ENCODE measurements around the gene PHACTR3.

Gene PHACTR3

DNA sequence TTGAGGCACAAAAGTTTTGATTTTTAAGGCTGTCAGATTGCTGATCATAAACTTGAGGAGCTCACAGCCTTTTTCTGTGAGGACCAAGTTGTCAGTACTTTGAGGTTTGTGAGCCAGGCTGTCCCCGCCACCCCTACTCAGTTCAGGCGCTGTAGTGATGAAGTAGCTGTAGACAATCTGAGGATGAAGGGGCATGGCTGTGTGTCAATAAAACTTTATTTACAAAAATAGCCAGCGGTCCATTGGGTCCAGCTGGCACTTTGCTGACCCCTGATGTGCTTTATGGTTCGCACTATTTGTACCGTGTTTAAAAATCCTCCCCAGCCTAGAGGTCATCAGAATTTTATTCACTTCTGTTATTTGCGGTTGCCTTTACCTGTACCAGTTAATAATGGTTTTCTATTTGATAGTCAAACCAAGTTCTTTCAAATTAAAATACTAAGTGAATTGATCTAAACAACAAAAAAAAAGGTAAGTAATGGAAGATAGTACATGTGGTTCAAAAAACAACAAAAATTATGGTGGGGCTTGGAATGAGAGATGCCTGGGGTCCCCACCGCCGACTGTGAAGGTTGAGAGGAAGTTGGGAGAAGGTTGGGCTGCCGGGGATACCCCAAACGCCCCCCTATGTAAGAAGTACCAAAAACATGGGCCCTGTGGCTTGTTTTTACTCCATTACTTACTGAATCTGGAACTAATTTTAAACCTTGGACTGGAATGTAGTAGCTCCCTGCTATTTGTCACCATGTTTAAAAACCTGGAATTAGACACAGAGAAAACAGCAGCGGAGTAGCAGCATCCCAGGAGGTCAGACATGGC lies 205.5 kb downstream of the PHACTR3 start:
- DNase-seq (ENCODE audit: low read depth): no peak
- in situ Hi-C loops (cut with HindIII; ENCODE audit: low sequenced_read_pairs): no loop called here
- TF ChIP-seq, protein P1, sequence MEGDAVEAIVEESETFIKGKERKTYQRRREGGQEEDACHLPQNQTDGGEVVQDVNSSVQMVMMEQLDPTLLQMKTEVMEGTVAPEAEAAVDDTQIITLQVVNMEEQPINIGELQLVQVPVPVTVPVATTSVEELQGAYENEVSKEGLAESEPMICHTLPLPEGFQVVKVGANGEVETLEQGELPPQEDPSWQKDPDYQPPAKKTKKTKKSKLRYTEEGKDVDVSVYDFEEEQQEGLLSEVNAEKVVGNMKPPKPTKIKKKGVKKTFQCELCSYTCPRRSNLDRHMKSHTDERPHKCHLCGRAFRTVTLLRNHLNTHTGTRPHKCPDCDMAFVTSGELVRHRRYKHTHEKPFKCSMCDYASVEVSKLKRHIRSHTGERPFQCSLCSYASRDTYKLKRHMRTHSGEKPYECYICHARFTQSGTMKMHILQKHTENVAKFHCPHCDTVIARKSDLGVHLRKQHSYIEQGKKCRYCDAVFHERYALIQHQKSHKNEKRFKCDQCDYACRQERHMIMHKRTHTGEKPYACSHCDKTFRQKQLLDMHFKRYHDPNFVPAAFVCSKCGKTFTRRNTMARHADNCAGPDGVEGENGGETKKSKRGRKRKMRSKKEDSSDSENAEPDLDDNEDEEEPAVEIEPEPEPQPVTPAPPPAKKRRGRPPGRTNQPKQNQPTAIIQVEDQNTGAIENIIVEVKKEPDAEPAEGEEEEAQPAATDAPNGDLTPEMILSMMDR (IDR thresholded peaks at IDR 0.05; ENCODE audit: low read depth, low read length, missing control alignments): no peak
- H3K4me3 ChIP-seq (ENCODE audit: low read depth, low read length): no peak overlapping the region

DNA sequence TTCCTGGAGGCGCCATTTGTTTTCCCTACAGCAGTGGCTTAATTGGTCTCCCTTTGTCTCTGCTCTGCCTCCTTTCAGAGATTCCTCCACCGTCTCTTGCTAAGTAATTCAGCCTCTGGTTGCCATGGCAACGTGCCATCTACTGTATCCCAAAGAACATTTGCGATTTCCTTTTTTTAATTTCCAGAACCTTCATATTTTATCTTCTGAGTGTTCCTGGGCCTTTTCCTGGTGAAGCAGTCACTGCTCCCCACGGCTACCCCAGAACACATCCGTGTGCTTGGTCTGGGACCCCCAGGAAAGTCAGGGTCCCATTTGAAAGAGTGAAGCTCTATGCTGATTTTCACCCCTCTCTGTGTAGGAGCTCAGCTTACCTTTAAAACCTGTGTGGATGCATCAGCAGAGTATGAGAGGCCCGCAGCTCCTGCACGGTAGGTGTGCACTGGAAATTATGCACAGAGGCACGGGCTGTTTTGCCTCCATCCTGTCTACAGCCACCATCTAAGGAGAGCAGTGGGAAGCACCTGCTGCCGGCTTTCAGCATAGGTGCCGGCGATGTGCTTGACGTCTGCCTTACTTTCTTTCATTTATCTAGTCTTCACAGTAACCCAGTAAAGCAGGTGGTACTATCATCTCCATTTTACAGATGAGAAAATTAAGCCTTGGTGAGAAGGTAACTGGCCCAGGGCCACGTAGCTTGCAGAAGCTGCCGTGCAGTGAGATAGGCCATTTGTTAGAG lies 206.3 kb downstream of the PHACTR3 start:
- H3K4me3 ChIP-seq (ENCODE audit: low read depth, low read length): no peak overlapping the region
- in situ Hi-C loops (cut with HindIII; ENCODE audit: low sequenced_read_pairs): no loop called here
- TF ChIP-seq, protein P1 (IDR thresholded peaks at IDR 0.05; ENCODE audit: low read depth, low read length, missing control alignments): no peak
- no peak for DNase-seq (ENCODE audit: low read depth)

DNA sequence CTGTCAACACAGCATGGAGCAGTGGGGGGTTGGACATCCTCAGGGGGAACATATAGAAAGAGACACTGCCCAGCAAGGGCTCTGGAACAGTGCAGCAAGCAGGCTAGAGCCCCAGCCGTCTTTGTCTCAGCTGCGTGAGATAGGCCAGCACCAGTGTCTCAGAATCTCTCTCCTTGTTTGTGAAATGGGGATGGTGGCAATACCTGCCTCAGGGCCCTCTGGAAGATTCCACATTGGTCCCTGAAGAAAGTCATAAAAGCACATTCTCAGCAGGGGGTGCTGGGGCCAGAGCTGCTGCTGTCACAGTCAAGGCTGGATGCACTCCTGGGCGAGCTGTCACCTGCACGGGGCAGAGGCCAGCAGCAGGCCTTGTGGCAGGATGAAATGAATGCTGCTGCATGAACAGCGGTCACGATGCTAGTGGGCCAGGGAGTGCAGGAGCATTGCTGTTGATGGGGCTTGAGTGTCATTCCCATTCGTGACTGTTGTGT lies 207.4 kb downstream of the PHACTR3 start:
- H3K4me3 ChIP-seq (ENCODE audit: low read depth, low read length): no peak overlapping the region
- DNase-seq (ENCODE audit: low read depth): no peak
- TF ChIP-seq, protein P1 (IDR thresholded peaks at IDR 0.05; ENCODE audit: low read depth, low read length, missing control alignments): no peak
- in situ Hi-C loops (cut with HindIII; ENCODE audit: low sequenced_read_pairs): no loop called here

DNA sequence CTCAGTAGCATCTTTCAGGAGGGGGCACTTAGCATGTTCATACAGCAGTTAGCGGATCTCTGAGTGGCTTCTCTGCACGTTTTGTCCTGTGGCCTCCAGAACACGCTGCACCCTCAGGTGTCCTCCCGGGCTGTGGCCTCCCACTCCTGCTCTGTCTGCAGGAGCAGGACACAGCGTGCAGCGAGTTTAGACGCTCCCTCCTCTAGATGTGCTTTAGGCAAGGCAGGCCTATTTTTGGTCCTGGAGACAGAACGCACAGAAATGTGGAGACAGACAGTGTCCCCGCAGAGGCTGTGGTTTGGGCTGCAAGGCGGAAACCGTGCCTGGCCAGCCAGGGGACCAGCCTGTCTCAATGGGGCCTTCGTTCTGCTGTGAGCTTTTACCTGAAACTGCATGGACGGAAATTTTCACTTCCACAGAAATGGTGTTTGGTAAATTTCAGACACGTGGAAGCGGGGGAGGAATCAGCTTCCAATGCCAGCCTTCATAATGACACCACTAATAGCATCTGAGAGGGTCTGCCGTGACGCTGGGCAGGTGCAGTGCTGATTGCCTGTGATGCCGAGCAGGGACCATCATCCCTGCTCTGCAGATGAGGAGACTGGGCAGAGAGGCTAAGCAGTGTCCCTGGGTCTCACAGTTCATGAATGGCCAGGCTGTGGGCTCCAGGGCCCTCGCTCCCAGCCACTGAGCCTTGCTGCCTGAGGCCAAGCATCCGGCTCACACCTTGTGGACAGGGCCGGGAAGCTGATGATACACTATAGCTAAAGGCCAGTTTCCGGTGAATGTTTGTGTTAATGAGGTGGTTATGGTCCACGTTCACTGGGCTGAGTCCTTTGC lies 208.2 kb downstream of the PHACTR3 start:
- in situ Hi-C loops (cut with HindIII; ENCODE audit: low sequenced_read_pairs): no loop called here
- H3K4me3 ChIP-seq (ENCODE audit: low read depth, low read length): no peak overlapping the region
- no peak for DNase-seq (ENCODE audit: low read depth)
- TF ChIP-seq, protein P1 (IDR thresholded peaks at IDR 0.05; ENCODE audit: low read depth, low read length, missing control alignments): no peak

DNA sequence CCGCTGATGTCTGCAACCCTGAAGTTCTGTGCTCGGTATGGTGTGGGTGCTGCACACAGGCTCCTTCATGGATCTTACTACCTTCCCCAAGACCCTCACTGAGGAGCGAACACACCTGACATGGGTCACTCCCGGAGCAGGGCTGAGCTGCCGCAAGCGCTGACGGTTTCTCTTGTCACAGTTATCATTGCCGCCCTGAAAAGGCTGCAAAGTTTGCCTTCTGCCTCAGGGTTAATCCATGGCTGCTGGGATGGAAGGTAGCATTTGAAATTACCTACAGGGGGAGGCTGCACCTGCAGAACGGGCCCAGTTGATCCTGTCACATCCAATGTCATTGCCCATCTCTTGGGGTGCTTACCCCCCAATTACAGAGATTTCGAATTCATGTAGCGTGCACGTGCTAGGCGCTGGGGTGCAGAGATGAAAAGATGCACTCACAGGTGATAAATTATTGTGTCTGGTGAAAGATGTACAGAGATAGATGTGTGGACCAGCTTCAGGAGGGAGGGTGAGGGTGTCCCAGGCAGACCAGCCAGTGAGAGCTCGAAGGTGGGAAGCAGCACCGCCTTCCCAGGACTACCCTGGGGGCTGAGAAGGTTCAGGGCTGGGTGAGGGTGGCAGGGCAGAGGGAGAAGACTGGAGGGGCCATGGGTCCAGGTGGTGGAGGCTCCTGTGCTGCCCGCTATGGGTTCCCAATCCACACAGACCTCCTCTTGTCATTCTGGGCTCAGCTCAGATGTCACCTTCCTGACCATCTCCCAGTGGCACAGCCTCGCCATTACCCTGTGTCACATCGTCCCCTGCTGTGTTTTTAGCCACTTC lies 209.0 kb downstream of the PHACTR3 start:
- in situ Hi-C loops (cut with HindIII; ENCODE audit: low sequenced_read_pairs): no loop called here
- DNase-seq (ENCODE audit: low read depth): no peak
- TF ChIP-seq, protein P1 (IDR thresholded peaks at IDR 0.05; ENCODE audit: low read depth, low read length, missing control alignments): no peak
- no peak overlapping the region for H3K4me3 ChIP-seq (ENCODE audit: low read depth, low read length)
